DMS53 treated with DMSO at 0.1 percent for 48 hours (cell line): ENCODE measurements around the gene MRPL51.
"Not testable (repeated sequence)": the region's sequence is repeated elsewhere in the genome, so short reads cannot be mapped to it uniquely, and the experiment has no call there.

Experiments
- DNase-seq: peaks from one replicate; lab custom pipeline; 2025; ENCODE audit not compliant: unreplicated experiment; lab: John Stamatoyannopoulos, UW

Gene MRPL51

DNA sequence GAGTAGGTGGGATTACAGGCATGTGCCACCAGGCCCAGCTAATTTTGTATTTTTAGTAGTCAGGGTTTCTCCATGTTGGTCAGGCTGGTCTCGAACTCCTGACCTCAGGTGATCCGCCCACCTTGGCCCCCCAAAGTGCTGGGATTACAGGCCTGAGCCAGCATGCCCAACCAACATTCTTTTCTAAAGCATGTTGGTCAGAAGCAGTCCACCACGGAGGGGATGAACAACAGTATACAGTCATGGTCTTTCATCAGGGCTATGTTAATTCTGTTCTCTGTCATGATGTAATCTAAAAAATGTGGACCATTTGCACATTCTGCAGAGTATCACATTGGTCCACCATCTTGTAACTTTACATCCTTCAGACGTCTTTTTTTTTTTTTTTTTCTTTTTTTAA lies 3.6 kb downstream of the MRPL51 start:
- no peak for DNase-seq

DNA sequence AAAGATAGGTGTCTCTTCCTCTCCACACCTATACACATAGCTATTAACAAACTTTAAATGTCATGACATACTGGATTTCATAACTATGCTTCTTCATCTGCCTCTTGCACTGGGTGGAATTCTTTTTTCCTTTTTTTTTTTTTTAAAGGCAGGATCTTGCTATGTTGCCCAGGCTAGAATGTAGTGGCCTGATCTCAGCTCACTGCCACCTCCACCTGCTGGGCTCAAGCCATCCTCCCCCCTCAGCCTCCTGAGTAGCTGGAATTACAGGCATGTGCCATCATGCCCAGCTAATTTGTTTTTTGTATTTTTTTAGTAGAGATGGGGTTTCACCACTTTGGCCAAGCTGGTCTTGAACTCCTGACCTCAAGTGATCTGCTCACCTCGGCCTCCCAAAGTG lies 4.8 kb downstream of the MRPL51 start:
- DNase-seq = no peak

DNA sequence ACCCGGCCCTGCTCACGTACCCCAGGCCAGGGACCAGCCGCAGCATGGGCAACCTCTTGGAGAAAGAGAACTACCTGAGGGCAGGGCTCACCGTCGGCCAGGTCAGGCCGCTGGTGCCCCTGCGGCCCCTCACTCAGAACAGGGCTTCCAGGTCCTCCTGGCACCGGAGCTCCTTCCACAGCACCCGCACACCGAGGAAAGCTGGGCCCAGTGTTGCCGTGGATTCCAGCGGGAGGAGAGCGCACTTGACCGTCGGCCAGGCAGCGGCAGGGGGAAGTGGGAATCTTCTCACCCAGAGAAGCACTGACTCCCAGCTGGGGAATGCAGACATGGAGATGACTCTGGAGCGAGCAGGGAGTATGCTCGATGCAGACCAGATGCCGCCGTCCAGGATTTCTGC lies 14.6 kb downstream of the MRPL51 start:
- no peak for DNase-seq

DNA sequence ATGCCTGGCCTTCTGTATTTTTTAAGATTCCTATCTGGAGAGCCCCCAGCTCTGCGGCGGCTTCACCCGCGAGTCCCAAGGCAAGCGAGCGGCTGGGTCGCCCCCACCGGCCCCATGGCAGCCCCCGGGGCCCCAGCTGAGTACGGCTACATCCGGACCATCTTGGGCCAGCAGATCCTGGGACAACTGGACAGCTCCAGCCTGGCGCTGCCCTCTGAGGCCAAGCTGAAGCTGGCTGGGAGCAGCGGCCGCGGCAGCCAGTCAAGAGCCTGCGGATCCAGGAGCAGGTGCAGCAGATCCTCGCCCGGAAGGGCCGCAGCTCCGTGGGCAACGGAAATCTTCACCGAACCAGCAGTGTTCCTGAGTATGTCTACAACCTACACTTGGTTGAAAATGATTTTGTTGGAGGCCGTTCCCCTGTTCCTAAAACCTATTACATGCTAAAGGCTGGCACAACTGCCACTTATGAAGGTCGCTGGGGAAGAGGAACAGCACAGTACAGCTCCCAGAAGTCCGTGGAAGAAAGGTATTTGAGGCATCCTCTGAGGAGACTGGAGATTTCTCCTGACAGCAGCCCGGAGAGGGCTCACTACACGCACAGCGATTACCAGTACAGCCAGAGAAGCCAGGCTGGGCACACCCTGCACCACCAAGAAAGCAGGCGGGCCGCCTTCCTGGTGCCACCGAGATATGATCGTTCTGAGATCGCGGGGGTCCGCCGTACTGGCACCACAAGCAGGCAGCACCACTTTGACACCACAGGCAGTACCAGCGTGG lies 15.3 kb downstream of the MRPL51 start:
- DNase-seq = not testable (repeated sequence)

DNA sequence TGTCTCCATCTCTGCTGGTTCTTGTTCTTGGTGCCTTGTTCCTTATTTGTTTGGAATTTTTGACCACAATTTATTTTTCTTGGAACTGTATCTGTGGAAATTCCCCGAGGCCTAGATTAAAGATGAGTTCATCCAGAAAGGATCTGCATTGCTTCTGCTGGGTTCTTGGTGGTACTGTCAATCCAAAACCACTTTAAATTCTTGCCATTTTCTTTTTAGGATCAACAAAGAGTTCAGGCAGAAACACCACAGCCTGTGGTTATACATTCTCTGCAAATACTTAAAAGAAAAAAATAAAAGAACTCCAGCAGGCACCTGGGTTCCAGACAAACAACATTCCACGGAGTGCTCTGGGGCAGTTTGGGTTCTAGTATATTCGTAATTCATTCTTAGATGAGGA lies 16.6 kb downstream of the MRPL51 start:
- no peak for DNase-seq

DNA sequence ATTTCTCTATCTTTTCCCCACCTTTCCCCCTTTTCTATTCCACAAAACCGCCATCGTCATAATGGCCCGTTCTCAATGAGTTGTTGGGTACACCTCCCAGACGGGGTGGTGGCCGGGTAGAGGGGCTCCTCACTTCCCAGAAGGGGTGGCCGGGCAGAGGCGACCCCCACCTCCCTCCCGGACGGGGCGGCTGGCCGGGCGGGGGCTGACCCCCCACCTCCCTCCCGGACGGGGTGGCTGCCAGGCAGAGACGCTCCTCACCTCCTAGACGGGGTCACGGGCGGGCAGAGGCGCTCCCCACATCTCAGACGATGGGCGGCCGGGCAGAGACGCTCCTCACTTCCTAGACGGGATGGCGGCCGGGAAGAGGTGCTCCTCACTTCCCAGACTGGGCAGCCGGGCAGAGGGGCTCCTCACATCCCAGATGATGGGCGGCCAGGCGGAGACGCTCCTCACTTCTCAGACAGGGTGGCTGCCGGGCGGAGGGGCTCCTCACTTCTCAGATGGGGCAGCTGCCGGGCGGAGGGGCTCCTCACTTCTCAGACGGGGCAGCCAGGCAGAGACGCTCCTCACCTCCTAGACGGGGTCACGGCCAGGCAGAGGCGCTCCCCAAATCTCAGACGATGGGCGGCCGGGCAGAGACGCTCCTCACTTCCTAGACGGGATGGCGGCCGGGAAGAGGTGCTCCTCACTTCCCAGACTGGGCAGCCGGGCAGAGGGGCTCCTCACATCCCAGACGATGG lies 17.7 kb downstream of the MRPL51 start:
- not testable (repeated sequence) for DNase-seq

DNA sequence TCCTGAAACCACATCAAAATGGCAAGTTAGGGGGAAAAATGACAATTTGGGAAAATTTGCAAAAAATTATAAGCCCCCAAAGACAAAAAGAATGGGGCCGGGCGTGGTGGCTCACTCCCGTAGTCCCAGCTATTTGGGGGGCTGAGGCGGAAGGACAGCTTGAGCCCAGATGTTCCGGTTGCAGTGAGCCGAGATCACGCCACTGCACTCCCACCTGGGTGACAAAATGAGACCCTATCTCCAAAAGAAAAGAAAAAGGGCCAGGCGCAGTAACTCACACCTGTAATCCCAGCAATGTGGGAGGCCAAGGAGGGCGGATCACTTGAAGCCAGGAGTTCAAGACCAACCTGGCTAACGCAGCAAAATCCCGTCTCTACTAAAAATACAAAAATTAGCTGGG lies 20.6 kb downstream of the MRPL51 start:
- no peak for DNase-seq

DNA sequence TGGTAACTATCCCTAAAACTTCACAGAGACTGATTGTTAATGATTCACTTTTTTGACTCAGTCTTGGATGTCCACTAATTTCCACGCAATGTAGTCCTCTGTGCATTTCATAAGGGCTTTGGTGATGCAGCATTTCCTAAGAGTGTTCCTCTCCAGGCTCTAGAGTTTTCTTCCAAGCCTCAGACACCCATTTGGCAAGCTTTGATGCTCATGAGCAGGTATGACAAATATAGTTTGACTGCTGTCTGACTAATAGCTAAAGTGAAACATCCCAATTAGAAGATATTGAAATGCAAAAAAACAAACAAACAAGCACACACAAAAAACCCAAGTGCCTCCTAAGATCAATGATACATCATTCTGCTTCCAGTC lies 21.1 kb downstream of the MRPL51 start:
- DNase-seq = no peak

DNA sequence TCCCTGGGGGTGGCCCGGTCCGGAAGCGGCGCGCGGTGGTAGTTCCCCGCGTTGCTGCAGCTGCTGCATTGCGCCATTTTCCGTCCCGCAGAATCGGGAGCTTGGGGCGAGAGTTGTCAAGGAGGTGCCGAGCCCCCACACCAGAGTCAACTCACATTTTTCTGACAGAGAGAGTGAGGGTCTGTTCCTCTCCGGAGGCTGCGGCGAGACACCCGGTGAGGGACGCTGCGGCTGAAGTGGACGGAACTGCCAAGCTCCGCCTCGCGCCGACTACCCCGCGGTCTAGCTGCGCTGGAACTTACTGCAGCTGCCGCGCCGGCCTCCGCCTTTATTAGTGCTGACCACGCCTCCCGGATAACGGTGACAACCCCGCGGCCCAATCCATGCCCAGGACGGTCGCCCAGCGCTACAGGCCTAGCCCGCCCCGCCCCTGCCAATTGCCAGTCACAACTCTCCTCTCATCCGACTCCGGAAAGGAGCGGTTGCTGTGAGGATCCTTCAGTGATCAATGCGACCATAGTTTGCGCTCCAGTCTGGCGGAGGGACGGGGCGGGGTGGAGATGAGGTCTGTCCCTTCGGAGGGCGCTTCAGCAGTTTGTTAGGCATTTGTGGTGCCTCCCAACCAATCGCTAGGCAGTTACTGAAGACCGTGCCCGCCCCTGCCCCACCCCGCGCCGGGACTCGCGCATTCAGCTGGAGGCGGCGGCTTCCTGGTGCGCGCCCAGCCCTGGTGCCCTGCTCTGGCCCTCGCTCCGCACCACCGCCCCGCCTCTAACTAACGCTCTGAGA lies 22.5 kb downstream of the MRPL51 start, which contains the start of gene VAMP1:
Gene VAMP1 (minus strand): TSS at position 303 of the 789 bp plus-strand sequence. CDS start 146 bp downstream, at position 157.
- peak; percentile 100 for DNase-seq

DNA sequence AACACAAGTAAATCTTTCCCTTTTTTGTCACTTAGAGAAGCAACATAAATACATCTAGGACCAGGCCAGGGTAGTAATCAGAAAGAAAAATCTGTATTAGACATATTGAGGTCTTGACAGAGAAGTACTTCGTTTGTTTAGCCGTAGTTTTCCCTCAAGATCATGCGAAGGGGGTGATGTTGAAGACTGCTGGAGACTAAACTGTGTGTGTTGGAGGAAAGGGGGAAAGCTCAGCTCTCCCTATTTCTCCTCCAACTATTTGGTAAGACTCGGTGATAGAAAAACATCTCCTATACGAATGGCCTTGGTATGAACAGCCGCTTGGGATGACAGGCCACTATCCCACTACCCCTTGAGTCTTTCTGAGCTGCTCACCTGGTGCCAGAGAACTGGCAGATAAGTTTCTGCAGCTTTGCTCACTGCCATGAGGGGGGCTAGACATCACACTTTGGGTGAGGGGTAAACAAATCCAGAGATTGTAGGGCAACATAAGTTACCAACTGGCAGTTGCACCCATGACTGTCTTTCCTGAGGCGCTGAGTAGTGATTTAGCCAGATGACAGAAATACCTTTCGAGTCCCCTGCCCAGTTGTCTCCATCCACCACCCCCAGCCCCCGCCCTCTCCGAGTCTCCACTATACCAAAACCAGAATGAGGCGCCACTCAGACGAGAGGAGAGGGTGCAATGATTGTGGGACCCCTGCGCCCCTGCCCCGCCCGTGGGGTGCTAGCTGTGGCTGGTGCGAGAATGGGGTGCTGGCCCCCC lies 23.3 kb downstream of the MRPL51 start:
- DNase-seq = no peak

DNA sequence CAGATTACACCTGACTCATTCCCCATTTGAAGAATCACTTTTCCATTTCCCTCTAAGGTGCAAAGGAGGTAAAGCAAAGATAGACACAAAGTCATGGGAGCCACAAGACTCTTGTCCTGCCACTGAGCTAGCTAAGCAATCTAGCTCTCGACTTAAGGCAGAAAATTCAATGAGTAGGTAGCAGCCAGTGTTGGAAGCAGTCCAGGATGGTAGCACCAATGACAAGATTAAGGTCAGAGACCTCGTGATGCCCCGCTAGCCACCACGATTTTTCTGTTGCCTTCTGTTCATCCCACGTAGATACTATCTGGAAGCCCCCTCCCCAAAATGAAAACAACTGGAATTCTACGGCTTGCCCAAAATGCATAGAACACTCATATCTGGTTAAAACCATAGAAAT lies 24.0 kb downstream of the MRPL51 start:
- no peak for DNase-seq

DNA sequence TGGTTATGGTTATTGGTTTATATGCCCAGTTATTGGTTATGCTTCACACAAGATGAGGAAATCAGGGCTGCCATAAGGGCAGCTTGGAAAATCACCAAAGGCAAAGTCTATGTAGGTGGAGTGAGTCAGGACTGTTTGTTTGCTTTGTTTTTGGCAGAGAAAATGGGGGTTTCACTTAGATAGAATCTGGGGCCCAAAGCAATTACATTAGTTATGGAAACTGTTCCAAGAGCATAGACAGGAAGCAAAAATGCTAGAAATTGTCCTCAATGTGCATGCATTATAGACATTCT lies 24.8 kb downstream of the MRPL51 start:
- DNase-seq = no peak

DNA sequence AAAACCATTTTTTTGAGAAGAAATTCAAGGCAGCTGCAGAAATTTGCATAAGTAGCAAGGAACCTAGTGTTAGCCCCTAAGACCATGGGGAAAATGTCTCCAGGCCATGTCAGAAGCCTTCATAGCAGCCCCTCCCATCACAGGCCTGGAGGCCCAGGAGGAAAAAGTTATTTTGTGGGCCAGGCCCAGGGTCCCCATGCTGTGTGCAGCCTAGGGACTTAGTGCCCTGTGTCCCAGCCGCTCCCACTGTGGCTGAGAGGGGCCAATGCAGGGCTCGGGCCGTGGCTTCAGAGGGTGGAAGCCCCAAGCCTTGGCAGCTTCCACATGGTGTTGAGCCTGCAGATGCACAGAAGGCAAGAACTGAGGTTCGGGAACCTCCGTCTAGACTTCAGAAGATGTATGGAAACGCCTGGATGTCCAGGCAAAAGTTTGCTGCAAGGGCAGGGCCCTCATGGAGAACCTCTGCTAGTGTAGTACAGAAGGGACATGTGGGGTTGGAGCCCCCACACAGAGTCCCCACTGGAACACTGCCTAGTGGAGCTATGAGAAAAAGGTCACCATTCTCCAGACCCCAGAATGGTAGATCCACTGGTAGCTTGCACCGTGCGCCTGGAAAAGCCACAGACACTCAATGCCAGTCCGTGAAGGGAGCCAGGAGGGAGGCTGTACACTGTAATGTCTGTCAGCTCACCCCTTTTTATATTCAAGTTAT lies 25.3 kb downstream of the MRPL51 start:
- not testable (repeated sequence) for DNase-seq

DNA sequence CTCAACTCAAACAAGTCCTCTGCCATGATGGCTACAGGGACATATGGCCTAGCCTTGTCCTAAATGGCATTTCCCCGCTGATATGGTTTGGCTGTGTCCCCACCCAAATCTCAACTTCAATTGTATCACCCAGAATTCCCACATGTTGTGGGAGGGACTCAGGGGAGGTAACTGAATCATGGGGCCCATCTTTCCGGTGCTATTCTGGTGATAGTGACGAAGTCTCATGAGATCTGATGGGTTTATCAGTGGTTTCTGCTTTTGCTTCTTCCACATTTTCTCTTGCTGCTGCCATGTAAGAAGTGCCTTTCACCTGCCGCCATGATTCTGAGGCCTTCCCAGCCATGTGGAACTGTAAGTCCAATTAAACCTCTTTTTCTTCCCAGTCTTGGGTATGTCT lies 26.3 kb downstream of the MRPL51 start:
- not testable (repeated sequence) for DNase-seq

DNA sequence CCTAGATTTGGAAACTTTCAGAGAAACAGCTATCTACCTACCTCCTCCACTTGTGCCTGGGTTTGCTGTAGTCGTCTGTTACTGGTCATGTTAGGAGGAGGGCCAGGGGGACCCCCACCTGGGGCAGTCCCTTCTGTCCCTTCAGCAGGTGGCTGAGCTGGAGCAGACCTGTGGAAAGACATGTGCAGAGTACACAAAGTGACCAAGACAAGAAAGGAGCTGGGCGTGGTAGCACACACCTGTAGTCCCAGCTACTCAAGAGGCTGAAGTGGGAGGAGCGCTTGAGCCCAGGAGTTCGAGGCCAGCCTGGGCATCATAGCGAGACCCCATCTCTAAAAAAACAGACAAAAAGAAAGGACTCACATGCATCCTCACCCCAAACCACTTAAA lies 26.9 kb downstream of the MRPL51 start:
- DNase-seq = no peak

DNA sequence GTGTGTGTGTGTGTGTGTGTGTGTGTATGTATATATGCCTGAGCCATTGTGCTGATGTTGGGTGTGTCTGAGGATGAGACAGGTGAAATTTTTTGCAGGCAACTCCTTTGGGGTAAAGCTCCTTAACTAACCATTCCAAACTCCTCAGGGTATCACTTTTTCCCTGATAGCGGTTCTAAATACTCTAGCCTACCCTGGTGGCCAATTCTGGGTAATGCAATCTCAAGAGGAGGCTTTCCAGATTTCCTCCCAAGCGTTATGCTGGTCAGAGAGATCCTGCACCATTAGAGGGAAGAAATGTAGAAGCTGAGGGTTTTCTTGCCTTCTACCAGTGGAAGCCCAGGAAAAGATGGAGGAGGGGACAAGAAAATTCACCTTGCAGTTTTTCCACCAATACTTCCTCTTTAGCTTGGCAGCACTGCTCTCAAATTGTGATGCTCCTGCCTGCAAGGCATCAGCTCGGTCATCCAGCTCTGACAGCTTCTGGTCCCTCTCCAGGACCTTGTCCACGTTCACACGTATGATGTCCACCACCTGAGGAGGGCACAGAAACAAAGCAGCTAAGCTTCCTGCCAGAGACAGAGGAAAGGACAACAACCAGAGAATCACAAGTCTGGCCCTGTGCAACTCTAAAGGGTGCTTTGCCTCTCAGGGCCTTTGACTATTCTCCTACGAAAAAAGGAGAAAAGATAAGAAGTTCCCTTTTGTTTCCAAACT lies 27.4 kb downstream of the MRPL51 start:
- peak; percentile 90 for DNase-seq

DNA sequence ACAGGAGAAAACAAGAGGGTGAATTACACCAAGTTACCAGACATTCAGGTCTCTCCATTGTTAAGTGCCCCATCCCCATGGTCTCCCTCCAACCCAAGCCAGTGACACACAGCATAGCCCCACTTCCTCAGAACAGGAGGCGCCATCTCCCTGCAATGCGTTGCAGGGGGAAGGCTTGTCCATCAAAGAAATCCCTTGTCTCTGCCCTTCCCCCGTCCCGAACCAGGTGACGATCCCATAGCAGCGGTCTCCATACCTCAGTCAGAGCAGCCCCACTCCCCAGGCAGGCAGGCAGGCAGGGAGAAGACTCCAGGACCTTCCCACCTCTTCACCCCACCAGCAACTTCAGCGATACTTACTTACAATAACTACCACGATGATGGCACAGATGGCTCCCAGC lies 28.5 kb downstream of the MRPL51 start:
- no peak for DNase-seq

DNA sequence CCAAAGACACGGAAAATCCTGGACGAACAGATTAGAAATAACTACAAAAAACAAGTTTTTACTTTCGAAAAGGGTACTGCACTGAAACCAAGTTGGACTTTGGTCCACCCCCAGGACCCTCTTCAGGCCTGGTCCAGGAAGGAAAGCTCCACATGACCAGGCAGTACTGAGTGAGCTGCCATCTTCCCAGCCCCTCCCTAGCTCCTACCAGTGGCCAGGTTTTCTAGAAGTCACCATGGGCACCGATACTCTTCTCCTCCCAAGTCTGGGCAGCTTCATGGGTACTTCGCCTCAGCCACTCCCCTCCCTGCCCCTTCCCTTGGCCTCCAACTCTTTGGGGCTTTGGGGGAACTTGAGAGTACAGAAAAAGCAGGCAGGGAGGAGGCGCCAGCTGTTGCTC lies 29.2 kb downstream of the MRPL51 start:
- no peak for DNase-seq

DNA sequence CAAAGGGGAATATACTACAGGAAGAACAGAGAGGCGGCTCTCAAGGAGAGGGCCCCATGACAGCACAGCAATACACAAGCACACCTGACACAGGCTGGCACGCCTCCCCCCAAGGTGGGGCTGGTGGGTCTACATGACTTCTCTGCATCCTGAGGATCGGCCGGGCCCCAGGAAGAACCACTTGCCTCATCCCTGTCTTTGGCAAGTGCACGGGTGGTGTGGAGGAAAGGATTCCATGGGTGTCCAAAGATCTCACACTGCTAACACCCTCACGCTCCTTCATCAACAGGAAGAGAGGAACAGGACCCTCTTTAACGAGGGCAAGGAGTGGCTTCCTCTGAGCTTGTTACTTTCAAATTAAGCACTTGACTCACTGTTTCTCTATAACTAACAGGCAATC lies 29.8 kb downstream of the MRPL51 start:
- DNase-seq = no peak
